Hematopoietic multipotent progenitor cell treated with erythropoietin and hydrocortisone succinate and interleukin-3 and kit ligand, for 8 days (in vitro differentiated cells): ENCODE data around the gene FALEC.
"Not testable (repeated sequence)": the region's sequence is repeated elsewhere in the genome, so short reads cannot be mapped to it uniquely, and the experiment has no call there.

ENCODE experiments used
- DNase-seq: peaks from one replicate; pipeline ENCODE4 v3.0.0-alpha.2; 2015

FALEC gene

GRCh38 chr1:150560576-150561253, 45.2 kb downstream of the FALEC start:
- peak; percentile 92 for DNase-seq

DNA sequence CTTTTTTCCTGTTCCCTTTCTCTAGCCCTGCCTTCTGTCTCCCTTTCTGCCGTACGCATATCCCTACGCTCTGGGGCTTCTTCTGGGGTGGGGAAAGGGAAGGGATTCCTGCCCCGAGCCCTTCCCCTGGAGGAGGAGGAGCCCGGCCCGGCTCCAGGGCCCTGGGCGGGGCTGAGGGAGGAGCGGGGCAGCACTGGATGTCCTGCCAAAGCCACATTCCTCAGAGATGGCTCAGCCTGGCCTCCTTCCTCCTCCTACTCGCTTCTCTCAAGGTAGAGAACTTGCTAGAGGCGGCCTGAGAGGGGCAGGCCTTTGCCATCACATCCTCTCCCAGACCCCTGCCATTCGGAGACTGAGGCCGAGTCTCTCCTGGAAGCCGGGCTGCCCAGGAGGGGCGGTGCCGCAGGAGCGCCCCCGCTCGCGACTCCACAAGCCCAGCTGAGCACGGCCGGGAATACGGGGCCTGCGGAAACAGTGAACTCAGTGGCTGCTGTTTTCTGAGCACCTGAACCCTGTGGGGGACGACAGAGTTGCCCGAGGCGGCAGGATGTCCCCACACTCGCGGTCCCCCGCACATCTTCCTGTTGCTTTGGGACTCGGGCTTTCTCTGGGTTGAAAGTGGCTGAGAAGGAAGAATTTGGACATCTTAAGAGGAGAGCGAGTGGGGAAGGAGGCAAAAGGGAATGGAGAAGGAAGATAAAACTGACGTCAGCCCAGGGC, 45.9 kb downstream of the FALEC start:
- peak; percentile 87 for DNase-seq

DNA sequence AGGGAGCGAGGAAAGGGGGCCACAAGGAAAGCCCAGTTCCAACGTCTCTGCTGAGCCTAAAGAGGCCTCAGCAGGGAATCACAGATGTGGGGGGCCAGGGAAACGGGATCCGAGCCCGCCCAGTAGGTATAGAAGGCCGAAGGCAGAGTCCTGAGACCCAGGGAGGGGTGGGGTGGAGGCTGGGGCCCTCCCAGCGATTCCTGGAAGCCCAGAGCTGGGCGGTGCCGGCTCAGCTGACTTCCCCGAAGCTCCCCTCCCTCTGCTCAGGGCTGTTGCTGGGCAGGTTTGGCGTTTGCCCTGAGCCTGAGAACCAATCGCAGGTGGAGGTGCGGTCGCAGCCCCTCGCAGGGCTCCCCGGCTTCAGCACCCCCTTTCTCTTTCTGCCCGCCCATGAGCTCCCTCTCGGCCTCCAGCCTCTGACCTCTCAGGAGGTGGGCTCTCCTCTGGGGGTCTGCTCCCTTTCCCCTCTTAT, 46.5 kb downstream of the FALEC start:
- peak; percentile 93 for DNase-seq

DNA sequence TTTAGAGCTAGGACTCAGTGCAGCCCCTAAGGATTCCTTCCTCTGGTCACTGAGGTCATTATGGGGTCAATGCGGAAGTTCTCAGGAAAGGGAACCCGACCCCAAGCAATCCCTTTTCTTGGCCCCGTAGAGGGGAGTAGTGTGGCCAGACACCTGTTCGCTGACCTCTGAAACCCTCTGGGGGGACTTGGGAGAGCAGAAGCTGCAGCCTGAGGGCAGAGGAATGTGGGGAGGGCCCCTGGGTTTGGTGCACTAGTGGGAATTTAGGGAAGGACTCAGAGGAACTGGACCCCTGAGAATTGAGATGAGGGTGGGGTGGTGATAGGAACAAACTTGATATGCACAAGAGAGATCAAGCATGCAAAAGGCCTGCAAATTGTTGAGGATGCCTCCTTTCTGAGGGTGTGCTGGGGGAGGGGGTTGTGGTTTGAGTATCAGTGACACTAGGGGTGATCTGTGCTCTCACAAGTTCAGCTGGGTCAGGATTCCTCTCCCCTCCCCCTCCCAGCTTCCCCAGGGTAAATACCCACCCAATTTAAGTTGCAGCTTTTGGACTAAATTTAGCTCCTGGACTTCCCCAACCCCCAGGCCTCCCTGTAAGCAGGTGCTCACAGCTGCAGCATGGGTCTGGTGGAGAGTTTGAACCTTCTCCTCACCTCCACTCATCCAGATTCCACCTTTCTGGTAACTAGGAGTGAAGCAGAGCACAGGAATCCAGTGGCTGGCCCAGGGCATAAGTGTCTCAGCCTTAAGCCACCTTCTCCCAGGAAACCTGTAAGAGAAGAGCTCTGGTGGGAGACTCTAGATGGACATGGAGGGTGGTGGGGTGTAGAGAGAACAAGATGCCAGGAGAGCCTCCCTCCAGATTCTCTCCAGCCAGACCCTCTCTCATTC, 47.1 kb downstream of the FALEC start:
- DNase-seq: peak; percentile 45

- DNase-seq: peak; percentile 88
These were observed 47.9 kb downstream of the FALEC start for GRCh38 chr1:150563340-150564038.

- DNase-seq: peak; percentile 47
These were observed 48.8 kb downstream of the FALEC start for GRCh38 chr1:150564051-150564991.

- not testable (repeated sequence) for DNase-seq
These were observed 49.9 kb downstream of the FALEC start for GRCh38 chr1:150565240-150565991.

DNA sequence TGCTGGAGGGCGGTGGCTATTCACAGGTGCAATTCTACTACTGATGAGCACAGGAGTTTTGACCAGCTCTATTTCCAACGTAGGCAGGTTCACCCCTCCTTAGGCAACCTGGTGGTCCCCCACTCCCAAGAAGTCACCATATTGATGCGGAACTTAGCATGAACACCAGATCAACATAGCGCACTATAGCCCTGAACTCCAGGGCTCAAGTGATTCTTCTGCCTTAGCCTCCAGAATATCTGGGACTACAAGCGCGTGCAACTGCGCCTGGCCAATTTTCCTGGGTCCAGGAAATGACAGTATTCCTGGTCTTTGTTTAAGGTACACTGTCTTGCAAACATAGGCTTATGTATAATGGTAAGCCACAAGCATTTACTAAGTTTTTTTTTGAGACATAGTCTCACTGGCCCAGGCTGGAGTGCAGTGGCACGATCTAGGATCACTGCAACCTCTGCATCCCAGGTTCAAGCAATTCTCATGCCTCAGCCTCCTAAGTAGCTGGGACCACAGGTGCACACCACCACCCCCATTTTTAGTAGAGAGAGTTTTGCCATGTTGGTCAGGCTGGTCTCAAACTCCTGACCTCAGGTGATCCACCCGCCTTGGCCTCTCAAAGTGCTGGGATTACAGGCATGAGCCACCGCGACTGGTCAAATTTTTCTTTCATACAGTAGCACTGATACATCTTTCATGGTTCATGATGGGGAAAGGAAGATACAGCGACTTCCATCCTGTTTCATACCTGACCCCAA, 51.2 kb downstream of the FALEC start:
- DNase-seq: no peak

- DNase-seq: peak; percentile 56
These were observed 51.8 kb downstream of the FALEC start for GRCh38 chr1:150567341-150567716.

DNA sequence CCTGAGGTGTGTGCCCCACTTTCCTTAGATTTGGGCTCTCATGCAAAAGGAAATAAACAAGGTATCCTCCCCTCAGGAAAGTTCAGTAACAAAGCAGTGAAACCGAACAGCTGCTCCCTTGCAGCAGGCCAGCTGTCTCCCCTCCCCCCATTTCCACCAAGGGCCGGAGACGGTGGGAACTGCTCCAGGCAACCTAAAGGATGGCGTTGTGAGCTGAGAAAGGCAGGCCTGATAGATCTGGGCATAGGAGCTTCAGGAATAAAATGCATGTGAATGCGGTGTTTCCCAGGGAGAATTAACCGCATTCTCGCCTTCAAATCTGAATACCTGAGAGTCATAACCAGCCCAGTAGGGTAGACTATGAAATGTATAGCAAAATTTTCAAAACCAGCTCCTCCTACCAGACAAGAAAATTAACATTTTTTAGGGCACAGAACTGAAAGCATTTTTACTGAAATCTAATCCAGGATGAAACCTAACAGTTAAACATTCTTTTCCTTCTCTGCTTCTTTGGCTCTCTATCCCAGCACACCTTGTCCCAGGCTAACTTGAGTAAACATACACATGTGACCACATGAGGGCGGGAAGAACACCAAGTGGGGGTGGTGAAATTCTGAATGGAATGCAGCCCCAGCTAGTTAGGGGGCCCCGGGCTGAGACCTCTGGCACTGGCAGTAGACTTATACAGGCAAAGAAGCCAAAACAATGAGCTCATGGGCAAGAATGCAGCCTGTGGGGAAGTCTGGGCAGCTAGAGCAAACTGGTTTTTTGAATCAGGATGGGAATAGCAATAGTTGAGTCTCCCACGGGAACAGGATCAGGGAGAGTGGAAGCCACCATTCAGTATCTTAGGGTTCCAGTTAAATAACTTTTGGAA, 52.4 kb downstream of the FALEC start:
- DNase-seq: peak; percentile 38

DNA sequence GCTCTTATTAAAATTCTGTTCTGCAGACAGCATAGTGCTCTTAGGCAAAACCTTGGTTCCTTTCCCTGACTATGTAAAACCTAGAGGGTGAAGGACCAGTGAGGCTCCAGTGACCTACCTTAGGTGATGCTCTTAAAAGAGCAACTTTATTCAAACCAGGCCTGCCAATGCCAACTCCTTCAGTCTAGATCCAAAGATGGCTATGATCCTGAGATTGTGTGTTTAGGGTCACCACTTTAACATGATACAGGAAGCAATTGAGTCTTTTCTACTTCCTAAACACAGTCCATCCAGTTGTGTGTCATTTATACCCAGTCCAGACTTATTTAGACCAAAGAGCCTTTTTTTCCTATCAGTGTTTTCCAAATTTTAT, 53.0 kb downstream of the FALEC start:
- no peak for DNase-seq

- DNase-seq: no peak
These were observed 57.5 kb downstream of the FALEC start for GRCh38 chr1:150572918-150573647.

- DNase-seq: not testable (repeated sequence)
These were observed 58.1 kb downstream of the FALEC start for GRCh38 chr1:150573648-150574071.

DNA sequence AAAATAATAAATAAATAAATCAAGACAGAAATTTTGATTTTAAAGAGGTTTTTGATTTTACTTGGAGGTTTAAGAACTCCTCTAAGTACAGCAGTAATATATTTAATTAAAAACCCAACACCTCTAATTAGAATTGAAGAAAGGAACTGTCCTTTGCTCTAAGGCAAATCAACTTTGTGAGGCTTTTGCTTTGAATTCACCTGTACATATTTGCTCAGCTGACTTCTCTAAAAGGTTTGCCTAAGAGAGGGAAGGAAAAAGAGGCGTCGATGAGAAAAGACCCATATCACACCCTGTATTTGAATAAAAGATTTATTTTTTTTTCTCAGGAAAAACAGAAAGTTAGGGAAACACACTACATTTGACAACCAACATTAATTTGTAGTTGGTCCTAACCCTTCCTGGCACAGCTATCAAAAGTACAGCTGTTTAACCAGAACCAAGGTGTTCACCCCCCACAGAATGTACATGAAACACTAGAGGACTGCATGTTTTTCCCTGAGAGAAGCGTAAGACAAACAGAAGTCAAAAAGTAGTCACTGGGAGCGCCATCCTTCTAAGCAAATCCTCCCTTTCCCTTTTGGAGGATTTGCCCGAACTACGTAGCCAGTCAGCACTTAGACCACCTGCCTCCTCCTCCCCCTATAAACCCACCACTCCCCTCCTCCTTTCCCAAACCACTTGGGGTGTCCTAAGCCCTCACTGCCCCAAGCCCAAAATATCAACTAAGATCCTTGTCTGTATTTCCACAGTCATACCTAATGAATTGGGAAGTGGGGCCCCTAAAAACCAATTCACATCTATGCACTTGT, 58.9 kb downstream of the FALEC start:
- no peak for DNase-seq

GRCh38 chr1:150575072-150575489, 59.5 kb downstream of the FALEC start:
- no peak for DNase-seq

DNA sequence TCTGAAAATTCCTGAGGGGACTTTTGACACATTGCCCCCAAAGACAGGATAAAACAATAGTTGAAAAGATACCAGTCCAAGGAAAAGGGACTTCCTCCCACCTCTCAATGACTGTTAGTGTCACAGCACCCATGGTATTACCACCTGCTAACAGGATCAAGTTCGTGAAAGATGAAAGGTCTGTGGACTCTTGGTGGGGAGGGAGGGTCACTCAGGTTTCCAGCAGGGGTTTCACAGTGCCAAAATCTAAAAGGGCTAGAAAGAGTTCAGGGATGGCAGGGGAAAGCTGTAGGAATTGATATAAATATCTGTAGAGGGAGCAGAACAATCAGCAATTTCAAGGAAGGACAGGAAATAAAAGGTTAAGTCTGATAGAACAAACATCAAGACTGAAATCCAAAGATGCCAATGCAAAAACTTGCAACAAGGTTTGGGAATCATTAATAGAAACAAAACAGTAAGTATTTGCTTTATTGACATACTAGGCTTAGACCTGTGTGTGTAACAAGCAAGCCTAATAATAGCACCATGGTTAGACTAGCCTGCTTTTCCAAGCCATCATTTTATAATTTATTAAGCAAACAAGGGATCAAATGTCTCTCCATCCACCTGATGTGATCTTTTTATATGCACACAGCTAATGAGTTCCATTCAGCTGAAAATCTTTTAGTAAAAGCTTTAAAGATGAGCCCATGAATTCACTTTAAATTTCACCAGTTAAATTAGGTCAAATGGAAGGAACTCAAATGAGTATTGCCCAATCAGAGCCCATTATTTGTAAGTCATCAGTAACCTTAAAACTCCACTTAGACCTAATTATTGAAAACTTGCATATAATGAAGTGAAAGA, 60.2 kb downstream of the FALEC start:
- DNase-seq: no peak

DNA sequence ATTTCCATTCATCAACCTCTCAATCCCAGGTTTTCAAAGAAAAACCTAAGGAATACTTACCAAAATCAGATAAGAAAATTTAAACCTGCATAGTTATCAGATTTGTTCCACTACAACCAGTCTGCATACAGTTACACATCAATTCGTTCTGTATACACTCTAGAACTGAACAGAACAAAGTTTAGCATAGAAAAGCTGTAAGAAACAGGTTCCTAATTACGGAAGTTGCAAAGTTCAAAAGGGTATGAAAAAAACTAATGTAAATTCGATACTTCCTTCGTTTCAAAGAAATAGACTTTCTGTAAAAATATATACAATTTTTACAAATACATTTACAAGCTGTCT, 60.8 kb downstream of the FALEC start:
- no peak for DNase-seq
